Cerebellar nuclear complex (tissue), 1 donor: ENCODE measurements around the gene EFL1.

Experiments used
- DNase-seq, 2 experiments: peaks; one replicate each; lab custom pipeline; 2025; lab: John Stamatoyannopoulos, UW

EFL1 gene

DNA sequence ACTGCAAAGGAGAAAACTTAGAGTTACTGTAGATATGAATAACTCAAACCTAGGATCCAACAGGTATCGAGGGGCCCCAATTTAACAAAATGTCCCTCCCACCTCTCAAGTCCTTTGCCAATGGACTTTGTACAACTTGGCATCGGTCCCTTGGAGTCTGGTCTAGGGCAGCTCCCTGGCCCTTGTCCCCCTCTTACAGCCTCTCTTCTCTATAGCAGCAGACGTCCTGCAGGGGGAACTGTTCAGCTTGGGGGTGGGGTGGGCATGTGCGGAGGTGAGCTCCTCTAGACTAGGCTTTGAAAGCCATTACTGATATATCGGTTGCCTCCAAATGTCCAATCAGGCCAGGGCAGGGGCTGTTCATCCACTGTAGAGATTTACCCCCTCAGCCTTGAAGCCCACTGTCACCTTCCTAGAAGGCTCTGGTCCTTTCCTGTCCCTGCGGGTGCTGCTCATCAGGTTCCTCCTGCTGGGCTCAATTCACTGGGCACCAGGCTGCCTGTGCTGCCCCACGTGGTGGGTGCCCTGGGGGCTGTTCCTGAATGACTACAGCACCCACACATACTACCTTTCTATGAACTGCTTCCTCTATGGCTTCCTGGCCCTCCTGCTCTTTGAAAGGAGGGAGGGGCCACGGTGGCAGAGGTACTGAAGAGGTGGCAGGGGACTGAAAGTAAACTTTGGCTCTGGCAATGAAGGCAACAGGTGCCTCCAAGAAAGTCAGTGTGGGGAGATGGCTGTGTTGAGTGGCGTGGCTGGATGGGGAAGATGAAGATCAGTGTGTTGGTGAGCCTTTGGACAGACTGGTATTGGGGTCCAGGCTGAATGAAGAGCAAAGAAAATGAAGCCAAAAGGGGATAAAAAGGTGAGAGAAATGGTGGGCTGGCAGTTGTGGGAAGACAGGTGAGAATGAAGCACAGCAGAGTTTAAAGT is 137.9 kb downstream of the EFL1 start:
- no peak for DNase-seq

DNA sequence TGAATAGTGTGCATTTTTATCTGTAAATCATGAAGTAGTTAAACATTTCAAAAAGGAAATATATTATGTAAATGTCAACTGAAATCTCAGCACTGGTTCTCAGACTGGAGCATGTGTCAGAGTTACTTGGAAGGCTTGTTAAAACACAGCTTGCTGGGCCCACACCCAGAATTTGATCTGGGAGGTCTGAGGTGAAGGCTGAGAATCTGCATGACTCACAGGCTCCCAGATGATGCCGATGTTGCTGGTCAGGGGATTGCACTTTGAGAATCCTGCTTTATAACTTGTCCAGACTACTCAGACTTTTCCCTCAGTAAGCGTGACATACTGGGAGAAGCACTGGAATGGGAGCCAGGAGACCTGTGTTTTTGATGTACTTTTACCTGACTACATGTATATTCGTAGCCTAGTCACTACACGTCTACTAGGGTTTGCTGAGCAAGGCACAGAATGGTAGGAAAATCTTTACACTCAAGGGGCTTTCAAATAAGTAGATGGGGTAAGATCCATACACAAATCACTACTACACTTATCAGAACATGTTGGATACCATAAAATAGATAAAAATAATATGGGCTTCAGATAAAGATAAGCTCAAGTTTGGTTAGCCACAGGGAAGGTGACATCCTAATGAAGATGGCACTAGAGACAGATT is 139.7 kb downstream of the EFL1 start:
- no peak for DNase-seq

- no peak for DNase-seq
These were observed 144.5 kb downstream of the EFL1 start for GRCh38 chr15:82118040-82118439.

GRCh38 chr15:82117296-82117695 is 145.2 kb downstream of the EFL1 start:
- no peak for DNase-seq

GRCh38 chr15:82114660-82115059 is 147.9 kb downstream of the EFL1 start:
- no peak for DNase-seq

- no peak for DNase-seq
These were observed 149.3 kb downstream of the EFL1 start for GRCh38 chr15:82113106-82113715.

DNA sequence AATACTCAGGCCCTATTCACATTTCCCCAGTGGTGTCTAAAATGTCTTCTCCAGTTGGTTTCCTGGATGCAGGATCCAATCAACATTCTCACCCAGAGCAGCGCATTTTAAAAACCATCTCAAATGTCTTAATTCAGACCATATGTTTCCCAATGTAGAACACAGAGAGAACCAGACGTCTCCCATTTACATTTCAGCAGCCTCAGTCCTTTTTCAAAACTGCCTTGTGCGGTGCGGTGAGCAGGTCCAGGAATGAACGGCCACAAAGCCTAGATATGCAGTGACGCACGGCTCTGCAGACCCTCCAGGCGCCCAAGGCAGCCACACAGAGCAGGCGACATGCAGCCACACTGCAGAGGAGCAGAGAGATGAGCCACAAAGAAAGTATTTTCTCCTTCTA is 150.6 kb downstream of the EFL1 start:
- DNase-seq = no peak

GRCh38 chr15:82110144-82110543 is 152.4 kb downstream of the EFL1 start:
- no peak for DNase-seq

DNA sequence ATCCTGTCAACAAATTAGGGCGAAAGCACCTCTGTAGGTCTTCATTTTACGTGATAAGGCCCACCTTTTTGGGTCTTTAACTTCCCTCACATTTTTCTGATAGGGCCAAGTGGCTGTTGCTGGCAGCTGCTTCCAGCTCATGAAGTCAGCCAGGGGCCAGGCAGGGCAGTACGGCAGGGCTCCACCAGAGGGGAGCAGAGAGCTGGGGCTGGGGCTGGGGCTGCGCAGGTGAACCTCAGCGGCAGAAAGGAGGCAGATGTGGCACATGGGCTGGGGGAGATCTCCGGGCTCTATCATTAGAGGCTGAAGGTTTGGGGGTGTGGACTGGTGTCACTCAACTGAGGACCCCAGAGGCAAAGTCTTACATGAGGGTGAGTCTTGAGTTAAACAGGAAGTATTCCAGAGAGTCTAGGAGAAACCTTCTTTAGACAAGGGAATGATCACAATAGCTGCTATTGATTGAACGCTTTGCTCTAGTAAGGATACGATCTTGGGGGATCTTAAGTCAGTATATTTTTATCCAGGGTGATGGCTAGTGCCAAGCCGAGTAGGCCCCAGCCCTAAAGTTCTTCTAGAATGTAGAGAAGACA is 153.9 kb downstream of the EFL1 start:
- DNase-seq = no peak

- DNase-seq = no peak
These were observed 155.9 kb downstream of the EFL1 start for GRCh38 chr15:82106679-82107078.

GRCh38 chr15:82105451-82106215 is 156.9 kb downstream of the EFL1 start:
- DNase-seq = no peak

DNA sequence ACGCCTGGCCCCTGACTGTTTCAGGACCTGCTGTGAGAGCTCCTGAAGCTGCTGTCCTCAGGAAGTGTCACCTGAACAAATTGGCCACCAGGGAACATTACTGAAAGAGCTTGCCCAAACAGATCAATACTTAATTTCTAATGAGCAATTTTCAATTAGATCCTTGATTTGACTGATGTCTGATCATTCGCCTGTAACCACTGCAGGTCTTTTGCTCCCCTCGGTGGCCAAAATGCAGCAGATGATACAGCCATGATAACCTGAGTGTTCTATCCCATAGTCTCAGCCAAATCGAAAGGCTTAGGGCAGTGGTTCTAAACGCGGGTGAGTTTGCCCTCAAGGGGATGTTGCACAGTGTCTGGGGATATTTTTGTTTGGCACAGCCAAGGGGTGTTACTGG is 159.1 kb downstream of the EFL1 start:
- DNase-seq = no peak

DNA sequence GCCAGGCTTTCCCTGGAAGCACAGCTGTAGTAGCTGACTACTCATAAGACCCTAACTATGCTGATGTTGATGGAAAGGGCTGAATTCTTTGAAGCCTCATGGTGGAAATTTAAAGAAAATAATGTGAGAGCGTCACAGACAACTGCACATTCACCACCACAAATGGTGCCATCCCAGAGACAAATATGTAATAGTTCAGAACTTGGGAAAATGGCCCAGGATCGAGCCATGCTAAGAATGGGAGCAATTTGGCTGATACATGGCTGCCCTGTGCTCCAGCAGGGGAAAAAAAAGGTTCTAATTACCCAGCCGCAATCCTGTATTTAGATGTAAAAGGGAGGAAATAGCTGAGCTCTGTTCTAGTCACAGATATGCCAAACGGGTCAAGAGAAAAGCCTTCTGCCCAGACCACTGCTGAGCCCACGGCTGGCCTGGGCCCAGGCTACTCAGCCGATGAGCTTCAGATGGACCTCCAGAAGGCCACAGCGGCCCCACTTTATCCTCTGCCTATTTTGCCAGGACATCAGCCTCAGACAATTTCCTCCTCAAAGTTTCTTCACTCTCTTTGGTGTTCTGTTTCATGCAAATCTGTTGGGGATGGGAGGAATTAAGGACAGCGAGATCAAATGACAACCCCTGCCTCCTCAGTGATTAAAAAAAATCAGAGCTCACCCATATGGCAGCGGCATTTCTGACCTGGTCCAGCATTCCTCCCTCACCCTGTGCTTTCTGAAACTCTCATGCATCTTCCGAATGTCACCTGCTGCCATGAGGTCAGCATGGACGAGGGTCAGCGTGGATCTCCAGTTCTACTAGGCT is 162.2 kb downstream of the EFL1 start:
- DNase-seq = no peak

GRCh38 chr15:82098674-82099073 is 163.9 kb downstream of the EFL1 start:
- no peak for DNase-seq

DNA sequence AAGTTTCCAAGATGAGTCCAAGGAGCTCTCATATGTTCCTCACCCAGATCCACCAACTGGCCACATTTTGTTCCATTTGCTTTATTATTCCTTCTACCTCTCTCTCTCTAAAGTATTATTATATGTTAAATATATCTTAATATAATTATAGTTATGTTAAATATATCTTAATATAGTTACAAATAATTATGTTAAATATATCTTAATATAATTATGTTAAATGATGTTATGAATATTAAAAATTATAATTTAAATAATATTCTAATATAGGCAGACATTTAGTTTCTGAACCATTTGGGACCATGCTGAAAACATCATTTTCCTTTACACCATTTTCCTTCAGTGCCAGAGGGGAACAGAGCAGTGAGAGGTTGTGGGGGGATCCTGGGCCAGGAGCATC is 166.7 kb downstream of the EFL1 start:
- DNase-seq = no peak

DNA sequence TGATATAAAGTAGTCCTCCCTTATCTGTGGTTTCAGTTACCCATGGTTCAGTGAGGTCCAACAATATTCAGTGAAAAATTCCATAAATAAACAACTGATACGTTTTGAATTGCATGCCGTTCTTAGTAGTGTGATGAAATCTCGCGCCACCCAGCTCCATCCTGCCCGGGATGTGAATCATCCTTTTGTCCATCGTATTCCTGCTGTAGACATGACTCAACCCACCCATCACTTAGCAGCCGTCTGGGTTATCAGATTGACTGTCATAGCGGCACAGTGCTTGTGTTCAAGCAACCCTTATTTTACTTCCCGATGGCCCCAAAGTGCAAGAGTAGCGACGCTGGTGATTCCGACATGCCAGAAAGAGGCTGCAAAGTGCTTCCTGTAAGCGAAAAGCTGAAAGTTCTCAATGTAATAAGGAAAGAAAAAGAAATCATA is 168.7 kb downstream of the EFL1 start:
- DNase-seq = no peak

GRCh38 chr15:82093325-82093724 is 169.2 kb downstream of the EFL1 start:
- DNase-seq = no peak

- no peak for DNase-seq
These were observed 170.8 kb downstream of the EFL1 start for GRCh38 chr15:82091636-82092140.

- no peak for DNase-seq
These were observed 176.1 kb downstream of the EFL1 start for GRCh38 chr15:82086243-82086995.
